Measurements from ENCODE around the gene NETO2. TPM values are rescaled to one million over a fixed set of nuclear protein-coding genes. Genes with fewer than 3 reads are reported as not detected.
"Not testable (repeated sequence)": the region's sequence is repeated elsewhere in the genome, so short reads cannot be mapped to it uniquely, and the experiment has no call there.

NETO2 gene
- total and polyA plus RNA-seq, 2 donors from 2014 or later: 1.4 to 4.8 TPM

DNA sequence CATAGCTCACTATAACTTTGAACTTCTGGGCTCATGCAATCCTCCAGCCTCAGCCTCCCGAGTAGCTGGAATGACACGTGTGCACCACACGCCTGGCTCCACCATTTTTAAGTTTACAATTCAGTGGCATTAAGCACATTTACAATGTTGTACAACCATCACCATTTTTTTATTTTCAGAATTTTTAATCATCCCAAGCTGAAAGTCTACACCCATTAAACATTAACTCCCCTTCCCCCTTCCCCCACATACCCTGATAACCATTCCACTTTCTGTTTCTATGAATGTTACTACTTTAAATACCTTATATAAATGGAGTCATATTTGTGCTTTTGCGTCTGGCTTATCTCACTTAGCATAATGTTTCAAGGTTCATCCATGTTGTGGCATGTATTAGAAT lies 18.0 kb downstream of the NETO2 start:
- Histone ChIP-seq H3K4me3 (ENCODE audit: low read length in 3 of 3) (no peak overlapping the region), H3K9me3 (ENCODE audit: control insufficient read depth in 2 of 3, insufficient read depth in 1 of 3, low read length in 3 of 3) (peaks cover 0 to 3% (median 0%) of the 10 kb centered on the region in 3 donors), H3K27ac (ENCODE audit: low read depth in 2 of 2, low read length in 2 of 2) (no peak overlapping the region), H3K4me1 (ENCODE audit: control insufficient read depth in 2 of 3, insufficient read depth in 2 of 3, low read depth in 1 of 3, low read length in 3 of 3) (no peaks in the 10 kb centered on the region), H3K9ac (ENCODE audit: low read length in 3 of 3) (no peak overlapping the region), H3K27me3 (ENCODE audit: control insufficient read depth, insufficient read depth, low read length) (no peaks in the 10 kb centered on the region), H3K36me3 (ENCODE audit: control insufficient read depth in 2 of 3, insufficient read depth in 3 of 3, low read length in 3 of 3) (no peaks in the 10 kb centered on the region)
- TF ChIP-seq, protein P1, sequence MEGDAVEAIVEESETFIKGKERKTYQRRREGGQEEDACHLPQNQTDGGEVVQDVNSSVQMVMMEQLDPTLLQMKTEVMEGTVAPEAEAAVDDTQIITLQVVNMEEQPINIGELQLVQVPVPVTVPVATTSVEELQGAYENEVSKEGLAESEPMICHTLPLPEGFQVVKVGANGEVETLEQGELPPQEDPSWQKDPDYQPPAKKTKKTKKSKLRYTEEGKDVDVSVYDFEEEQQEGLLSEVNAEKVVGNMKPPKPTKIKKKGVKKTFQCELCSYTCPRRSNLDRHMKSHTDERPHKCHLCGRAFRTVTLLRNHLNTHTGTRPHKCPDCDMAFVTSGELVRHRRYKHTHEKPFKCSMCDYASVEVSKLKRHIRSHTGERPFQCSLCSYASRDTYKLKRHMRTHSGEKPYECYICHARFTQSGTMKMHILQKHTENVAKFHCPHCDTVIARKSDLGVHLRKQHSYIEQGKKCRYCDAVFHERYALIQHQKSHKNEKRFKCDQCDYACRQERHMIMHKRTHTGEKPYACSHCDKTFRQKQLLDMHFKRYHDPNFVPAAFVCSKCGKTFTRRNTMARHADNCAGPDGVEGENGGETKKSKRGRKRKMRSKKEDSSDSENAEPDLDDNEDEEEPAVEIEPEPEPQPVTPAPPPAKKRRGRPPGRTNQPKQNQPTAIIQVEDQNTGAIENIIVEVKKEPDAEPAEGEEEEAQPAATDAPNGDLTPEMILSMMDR (IDR thresholded peaks at IDR 0.05; ENCODE audit: borderline replicate concordance, extremely low read depth, insufficient read depth): no peak
- DNase-seq (no peak), FAIRE-seq (no peak)
- intact Hi-C loops (cut with DNase I): no loop called here

DNA sequence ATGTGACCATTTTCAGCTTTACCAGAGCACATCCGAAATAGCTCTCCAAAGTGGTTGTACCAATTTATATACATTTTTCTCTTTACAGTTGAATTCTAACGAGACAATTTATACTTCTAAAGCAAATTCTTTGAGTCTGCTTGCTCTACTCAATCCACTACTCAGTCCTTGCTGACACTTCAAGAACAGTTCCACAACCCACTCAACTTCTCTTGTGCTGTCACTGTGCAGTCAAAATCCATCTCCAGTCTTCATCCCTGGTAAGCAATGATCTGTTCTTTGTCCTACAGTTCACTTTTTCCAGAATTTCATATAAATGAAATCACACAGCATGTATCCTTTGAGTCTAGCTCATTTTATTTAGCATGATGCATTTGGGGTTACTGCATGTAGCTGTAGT lies 30.6 kb downstream of the NETO2 start:
- Histone ChIP-seq H3K4me1 (ENCODE audit: control insufficient read depth in 2 of 3, insufficient read depth in 2 of 3, low read depth in 1 of 3, low read length in 3 of 3) (no peaks in the 10 kb centered on the region), H3K9ac (ENCODE audit: low read length in 3 of 3) (no peak overlapping the region), H3K36me3 (ENCODE audit: control insufficient read depth in 2 of 3, insufficient read depth in 3 of 3, low read length in 3 of 3) (no peaks in the 10 kb centered on the region), H3K4me3 (ENCODE audit: low read length in 3 of 3) (no peak overlapping the region), H3K27me3 (ENCODE audit: control insufficient read depth, insufficient read depth, low read length) (no peaks in the 10 kb centered on the region), H3K9me3 (ENCODE audit: control insufficient read depth in 2 of 3, insufficient read depth in 1 of 3, low read length in 3 of 3) (no peaks in the 10 kb centered on the region), H3K27ac (ENCODE audit: low read depth in 2 of 2, low read length in 2 of 2) (no peak overlapping the region)
- no peak for DNase-seq
- TF ChIP-seq, protein P1 (IDR thresholded peaks at IDR 0.05; ENCODE audit: borderline replicate concordance, extremely low read depth, insufficient read depth): no peak
- no peak for FAIRE-seq
- intact Hi-C loops (cut with DNase I): no loop called here

DNA sequence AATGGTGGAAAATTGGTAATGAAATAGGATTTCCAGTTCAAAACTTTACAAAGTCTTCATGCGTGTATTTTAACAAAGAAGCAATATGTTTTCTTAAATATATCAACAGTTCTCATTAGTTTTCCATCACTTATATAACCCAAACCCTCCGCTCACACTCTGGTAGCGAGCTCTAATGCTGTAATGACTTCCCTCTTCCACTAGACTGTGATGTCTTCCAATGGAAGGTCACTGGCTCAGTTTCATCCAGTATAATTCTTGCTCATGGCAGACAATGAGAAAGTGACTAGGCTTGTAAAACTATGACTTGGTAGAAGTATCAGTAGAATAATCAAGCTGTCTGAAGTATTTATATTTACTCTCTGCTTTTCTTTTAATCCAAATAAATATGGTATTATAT lies 32.8 kb downstream of the NETO2 start:
- no peaks in the 10 kb centered on the region for H3K27me3 ChIP-seq (ENCODE audit: control insufficient read depth, insufficient read depth, low read length)
- no peaks in the 10 kb centered on the region for H3K9me3 ChIP-seq (ENCODE audit: control insufficient read depth in 2 of 3, insufficient read depth in 1 of 3, low read length in 3 of 3)
- intact Hi-C loops (cut with DNase I): no loop called here
- H3K4me1 ChIP-seq (ENCODE audit: control insufficient read depth in 2 of 3, insufficient read depth in 2 of 3, low read depth in 1 of 3, low read length in 3 of 3): no peaks in the 10 kb centered on the region
- no peaks in the 10 kb centered on the region for H3K36me3 ChIP-seq (ENCODE audit: control insufficient read depth in 2 of 3, insufficient read depth in 3 of 3, low read length in 3 of 3)
- FAIRE-seq (no peak), DNase-seq (no peak)
- H3K9ac ChIP-seq (ENCODE audit: low read length in 3 of 3): no peak overlapping the region
- no peak overlapping the region for H3K4me3 ChIP-seq (ENCODE audit: low read length in 3 of 3)
- TF ChIP-seq, protein P1 (IDR thresholded peaks at IDR 0.05; ENCODE audit: borderline replicate concordance, extremely low read depth, insufficient read depth): no peak
- H3K27ac ChIP-seq (ENCODE audit: low read depth in 2 of 2, low read length in 2 of 2): no peak overlapping the region

DNA sequence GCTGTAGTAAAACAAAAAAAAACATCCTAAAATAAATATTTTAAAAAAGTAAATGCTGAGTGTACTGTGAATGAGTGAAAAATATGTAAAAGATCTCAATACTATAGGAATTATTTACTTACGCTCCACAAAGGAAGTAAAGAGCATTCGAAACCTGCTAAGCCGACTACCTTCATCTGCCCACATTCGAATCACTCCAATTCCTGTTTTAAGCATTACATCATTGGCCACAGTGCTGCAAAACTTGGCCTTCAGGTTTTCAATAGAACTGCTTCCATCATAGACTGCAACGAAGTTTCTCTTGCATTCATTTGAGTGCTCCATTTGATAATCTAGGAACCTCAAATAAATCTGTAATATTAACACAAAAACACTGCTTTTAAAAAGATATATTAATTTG lies 34.4 kb downstream of the NETO2 start:
- FAIRE-seq (no peak), DNase-seq (no peak)
- H3K27me3 ChIP-seq (ENCODE audit: control insufficient read depth, insufficient read depth, low read length): no peaks in the 10 kb centered on the region
- intact Hi-C loops (cut with DNase I): no loop called here
- no peaks in the 10 kb centered on the region for H3K4me1 ChIP-seq (ENCODE audit: control insufficient read depth in 2 of 3, insufficient read depth in 2 of 3, low read depth in 1 of 3, low read length in 3 of 3)
- H3K27ac ChIP-seq (ENCODE audit: low read depth in 2 of 2, low read length in 2 of 2): no peak overlapping the region
- H3K9ac ChIP-seq (ENCODE audit: low read length in 3 of 3): no peak overlapping the region
- H3K36me3 ChIP-seq (ENCODE audit: control insufficient read depth in 2 of 3, insufficient read depth in 3 of 3, low read length in 3 of 3): no peaks in the 10 kb centered on the region
- no peaks in the 10 kb centered on the region for H3K9me3 ChIP-seq (ENCODE audit: control insufficient read depth in 2 of 3, insufficient read depth in 1 of 3, low read length in 3 of 3)
- TF ChIP-seq, protein P1 (IDR thresholded peaks at IDR 0.05; ENCODE audit: borderline replicate concordance, extremely low read depth, insufficient read depth): no peak
- H3K4me3 ChIP-seq (ENCODE audit: low read length in 3 of 3): no peak overlapping the region

DNA sequence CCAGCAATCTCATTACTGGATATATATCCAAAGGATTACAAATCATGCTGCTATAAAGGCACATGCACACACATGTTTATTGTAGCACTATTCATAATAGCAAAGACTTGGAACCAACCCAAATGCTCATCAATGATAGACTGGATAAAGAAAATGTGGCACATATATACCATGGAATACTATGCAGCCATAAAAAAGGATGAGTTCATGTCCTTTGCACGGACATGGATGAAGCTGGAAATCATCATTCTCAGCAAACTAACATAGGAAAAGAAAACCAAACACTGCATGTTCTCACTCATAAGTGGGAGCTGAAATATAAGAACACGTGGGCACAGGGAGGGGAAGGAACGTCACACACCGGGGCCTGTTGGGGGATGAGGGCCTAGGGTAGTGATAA lies 40.8 kb downstream of the NETO2 start:
- H3K9me3 ChIP-seq (ENCODE audit: control insufficient read depth in 2 of 3, insufficient read depth in 1 of 3, low read length in 3 of 3); DNase-seq; H3K27ac ChIP-seq (ENCODE audit: low read depth in 2 of 2, low read length in 2 of 2); H3K4me1 ChIP-seq (ENCODE audit: control insufficient read depth in 2 of 3, insufficient read depth in 2 of 3, low read depth in 1 of 3, low read length in 3 of 3); FAIRE-seq; H3K9ac ChIP-seq (ENCODE audit: low read length in 3 of 3); H3K4me3 ChIP-seq (ENCODE audit: low read length in 3 of 3); H3K36me3 ChIP-seq (ENCODE audit: control insufficient read depth in 2 of 3, insufficient read depth in 3 of 3, low read length in 3 of 3); intact Hi-C loops (cut with DNase I); H3K27me3 ChIP-seq (ENCODE audit: control insufficient read depth, insufficient read depth, low read length): not testable (repeated sequence)

DNA sequence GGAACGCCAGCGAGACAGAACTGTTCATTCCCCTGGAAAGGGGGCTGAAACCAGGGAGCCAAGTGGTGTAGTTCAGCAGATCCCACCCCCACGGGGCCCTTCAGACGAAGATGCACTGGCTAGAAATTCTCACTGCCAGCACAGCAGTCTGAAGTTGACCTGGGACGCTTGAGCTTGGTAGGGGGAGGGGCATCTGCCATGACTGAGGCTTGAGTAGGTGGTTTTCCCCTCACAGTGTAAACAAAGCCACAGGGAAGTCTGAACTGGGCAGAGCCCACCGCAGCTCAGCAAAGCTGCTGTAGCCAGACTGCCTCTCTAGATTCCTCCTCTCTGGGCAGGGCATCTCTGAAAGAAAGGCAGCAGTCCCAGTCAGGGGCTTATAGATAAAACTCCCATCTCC lies 46.6 kb downstream of the NETO2 start:
- H3K9me3 ChIP-seq (ENCODE audit: control insufficient read depth in 2 of 3, insufficient read depth in 1 of 3, low read length in 3 of 3); H3K4me1 ChIP-seq (ENCODE audit: control insufficient read depth in 2 of 3, insufficient read depth in 2 of 3, low read depth in 1 of 3, low read length in 3 of 3); intact Hi-C loops (cut with DNase I); H3K27ac ChIP-seq (ENCODE audit: low read depth in 2 of 2, low read length in 2 of 2); H3K27me3 ChIP-seq (ENCODE audit: control insufficient read depth, insufficient read depth, low read length); H3K4me3 ChIP-seq (ENCODE audit: low read length in 3 of 3); DNase-seq; H3K36me3 ChIP-seq (ENCODE audit: control insufficient read depth in 2 of 3, insufficient read depth in 3 of 3, low read length in 3 of 3); H3K9ac ChIP-seq (ENCODE audit: low read length in 3 of 3); FAIRE-seq: not testable (repeated sequence)
